Neuronal stem cell (in vitro differentiated cells): ENCODE results near the gene TSHR.
"Not testable (repeated sequence)": the region's sequence is repeated elsewhere in the genome, so short reads cannot be mapped to it uniquely, and the experiment has no call there.

Source experiments
- DNase-seq: peaks from one replicate; pipeline ENCODE4 v3.0.0-alpha.2; 2013; ENCODE audit warnings: low spot score
- H2AFZ ChIP-seq: one replicate; pipeline ENCODE4 v1.6.1; 2013; ENCODE audit warnings: mild to moderate bottlenecking, low read length, inconsistent platforms
- H2AK5ac ChIP-seq: 2 replicates; pipeline ENCODE4 v1.6.1; 2013; ENCODE audit warnings: low read depth, mild to moderate bottlenecking, inconsistent platforms, low read length, moderate library complexity, mixed read lengths
- H2BK120ac ChIP-seq: 2 replicates; pipeline ENCODE4 v1.6.1; 2013; ENCODE audit warnings: low read depth, mild to moderate bottlenecking, inconsistent platforms, low read length, moderate library complexity, mixed read lengths
- H2BK12ac ChIP-seq: one replicate; pipeline ENCODE4 v1.6.1; 2013; ENCODE audit warnings: low read length, inconsistent platforms
- H2BK15ac ChIP-seq: 2 replicates; pipeline ENCODE4 v1.6.1; 2013; ENCODE audit warnings: mild to moderate bottlenecking, low read length, inconsistent platforms, mixed read lengths
- H2BK5ac ChIP-seq: one replicate; pipeline ENCODE4 v1.6.1; 2013; ENCODE audit warnings: inconsistent platforms, mild to moderate bottlenecking, low read length, moderate library complexity
- H3K14ac ChIP-seq: one replicate; pipeline ENCODE4 v1.6.1; 2013; ENCODE audit warnings: low read length, inconsistent platforms
- H3K18ac ChIP-seq: 2 replicates; pipeline ENCODE4 v1.6.1; 2013; ENCODE audit warnings: low read length, inconsistent platforms
- H3K23ac ChIP-seq: 2 replicates; pipeline ENCODE4 v1.6.1; 2013; ENCODE audit warnings: low read depth, mild to moderate bottlenecking, mixed read lengths, low read length, inconsistent platforms; ENCODE audit not compliant: poor library complexity
- H3K27ac ChIP-seq: replicated peaks from 3 replicates; pipeline ENCODE4 v1.5.1; 2013; ENCODE audit warnings: low read length, inconsistent platforms
- H3K27me3 ChIP-seq, 3 experiments: 2 replicates each; pipeline ENCODE4 v1.6.1; 2013; ENCODE audit warnings: low read length in 3 of 3, mild to moderate bottlenecking in 2 of 3, inconsistent platforms in 1 of 3, low read depth in 1 of 3, mixed read lengths in 1 of 3, moderate library complexity in 1 of 3; ENCODE audit not compliant: control insufficient read depth in 3 of 3, insufficient read depth in 3 of 3
- H3K36me3 ChIP-seq, 2 donors: replicated peaks in 1 of 2; 2 replicates each; pipeline ENCODE4 v1.6.1; 2013; ENCODE audit warnings: low read length in 2 of 2; ENCODE audit not compliant: control insufficient read depth in 2 of 2, insufficient read depth in 2 of 2
- H3K4ac ChIP-seq: 2 replicates; pipeline ENCODE4 v1.6.1; 2013; ENCODE audit warnings: inconsistent platforms, mild to moderate bottlenecking, low read length, moderate library complexity
- H3K4me1 ChIP-seq, 2 donors: 1 replicate in 1 of 2; 2 replicates in 1 of 2; pipeline ENCODE4 v1.6.1; 2013; ENCODE audit warnings: low read length in 2 of 2, low read depth in 1 of 2; ENCODE audit not compliant: control insufficient read depth in 2 of 2, insufficient read depth in 1 of 2
- H3K4me2 ChIP-seq: one replicate; pipeline ENCODE4 v1.6.1; 2013; ENCODE audit warnings: mild to moderate bottlenecking, low read length, inconsistent platforms; ENCODE audit not compliant: insufficient read depth, poor library complexity, severe bottlenecking
- H3K4me3 ChIP-seq, 2 donors: 2 replicates each; pipeline ENCODE4 v1.5.1; 2013; ENCODE audit warnings: low read length in 2 of 2, mild to moderate bottlenecking in 2 of 2, inconsistent platforms in 1 of 2, moderate library complexity in 1 of 2
- H3K79me1 ChIP-seq: one replicate; pipeline ENCODE4 v1.6.1; 2013; ENCODE audit warnings: low read depth, mild to moderate bottlenecking, inconsistent platforms, low read length, moderate library complexity
- H3K9ac ChIP-seq: one replicate; pipeline ENCODE4 v1.6.1; 2013; ENCODE audit warnings: mild to moderate bottlenecking, low read depth, low read length, inconsistent platforms; ENCODE audit not compliant: poor library complexity
- H3K9me3 ChIP-seq, 2 donors: replicated peaks in 1 of 2; 2 replicates each; pipeline versions ENCODE3 to v1.6.1; 2013; ENCODE audit warnings: low read length in 2 of 2, mild to moderate bottlenecking in 2 of 2, inconsistent platforms in 1 of 2, low read depth in 1 of 2, mixed read lengths in 1 of 2, moderate library complexity in 1 of 2; ENCODE audit not compliant: control insufficient read depth in 2 of 2, insufficient read depth in 1 of 2
- H4K8ac ChIP-seq: one replicate; pipeline ENCODE4 v1.6.1; 2013; ENCODE audit warnings: low read depth, mild to moderate bottlenecking, inconsistent platforms, low read length, moderate library complexity
- H4K91ac ChIP-seq: one replicate; pipeline ENCODE4 v1.6.1; 2013; ENCODE audit warnings: low read length, low read depth, mild to moderate bottlenecking, inconsistent platforms; ENCODE audit not compliant: poor library complexity
- WGBS, 2 donors: extraction: QIAGEN DNeasy Blood & Tissue Kit; methylation state at CpG; one replicate each; pipeline ENCODE4 v1.1.7; 2013; ENCODE audit warnings: missing lambda C conversion rate in 2 of 2, mixed read lengths in 1 of 2; ENCODE audit not compliant: insufficient read length in 2 of 2, insufficient replicate concordance in 1 of 2; ENCODE audit errors: extremely low coverage in 2 of 2; 5-methylcytosine and 5-hydroxymethylcytosine counted together

TSHR gene

GRCh38 chr14:80951491-80951890, 3.9 kb upstream of the TSHR start:
- no peak overlapping the region for H3K9ac ChIP-seq
- H3K36me3 ChIP-seq: no peaks in the 10 kb centered on the region
- no peak overlapping the region for H4K8ac ChIP-seq
- no peak overlapping the region for H2BK120ac ChIP-seq
- H2BK12ac ChIP-seq: no peak overlapping the region
- no peak overlapping the region for H2BK5ac ChIP-seq
- H3K4me1 ChIP-seq: peaks cover 0 to 3% of the 10 kb centered on the region in 2 donors
- no peak overlapping the region for H2AFZ ChIP-seq
- H3K14ac ChIP-seq: no peak overlapping the region
- H4K91ac ChIP-seq: no peak overlapping the region
- H3K23ac ChIP-seq: no peak overlapping the region
- no peak overlapping the region for H3K27ac ChIP-seq
- no peaks in the 10 kb centered on the region for H3K9me3 ChIP-seq
- DNase-seq: no peak
- no CpG with 5 or more reads among the region's 4 CpGs for WGBS, 2 donors
- no peaks in the 10 kb centered on the region for H3K79me1 ChIP-seq
- no peak overlapping the region for H3K4me2 ChIP-seq
- no peak overlapping the region for H3K4ac ChIP-seq
- peaks cover 0 to 16% (median 11%) of the 10 kb centered on the region in 3 experiments for H3K27me3 ChIP-seq
- H3K18ac ChIP-seq: no peak overlapping the region
- H2AK5ac ChIP-seq: no peak overlapping the region
- H3K4me3 ChIP-seq: no peak overlapping the region
- H2BK15ac ChIP-seq: no peak overlapping the region

- H3K23ac ChIP-seq, H3K27ac ChIP-seq, H4K91ac ChIP-seq, H2AK5ac ChIP-seq, H2BK5ac ChIP-seq, H3K14ac ChIP-seq, H3K9me3 ChIP-seq, H3K4ac ChIP-seq, H2BK12ac ChIP-seq, DNase-seq, H3K9ac ChIP-seq, H3K4me2 ChIP-seq, H2BK120ac ChIP-seq, H3K4me1 ChIP-seq, H3K36me3 ChIP-seq, H2BK15ac ChIP-seq, H3K79me1 ChIP-seq, H3K18ac ChIP-seq, H3K4me3 ChIP-seq, H4K8ac ChIP-seq, H2AFZ ChIP-seq: not testable (repeated sequence)
- H3K27me3 ChIP-seq: peaks cover 0 to 27% (median 11%) of the 10 kb centered on the region in 3 experiments
- no CpG with 5 or more reads among the region's 18 CpGs for WGBS, 2 donors
Measured at GRCh38 chr14:80953211-80953610, 2.2 kb upstream of the TSHR start.

GRCh38 chr14:80954687-80955299, 628 bp upstream of the TSHR start:
- peak overlapping the region; percentile 98 for H3K4me2 ChIP-seq

GRCh38 chr14:80956102-80956501, 681 bp downstream of the TSHR start:
- Histone ChIP-seq H4K91ac (no peak overlapping the region), H3K27ac (no peak overlapping the region), H3K36me3 (no peaks in the 10 kb centered on the region), H2BK15ac (no peak overlapping the region), H2BK120ac (no peak overlapping the region), H2AFZ (no peak overlapping the region), H2BK5ac (no peak overlapping the region), H3K9me3 (no peaks in the 10 kb centered on the region), H3K18ac (no peak overlapping the region), H3K23ac (no peak overlapping the region), H4K8ac (no peak overlapping the region), H3K14ac (no peak overlapping the region), H3K4me1 (peaks cover 0 to 3% of the 10 kb centered on the region in 2 donors), H3K9ac (no peak overlapping the region), H3K4me3 (no peak overlapping the region), H2AK5ac (no peak overlapping the region), H3K4ac (no peak overlapping the region), H2BK12ac (no peak overlapping the region), H3K4me2 (no peak overlapping the region), H3K79me1 (no peaks in the 10 kb centered on the region), H3K27me3 (peaks cover 0 to 41% (median 11%) of the 10 kb centered on the region in 3 experiments)
- WGBS, 2 donors: no CpG with 5 or more reads among the region's 2 CpGs
- no peak for DNase-seq

More at GRCh38 chr14:80954687-80955299, 628 bp upstream of the TSHR start:
- H2BK5ac ChIP-seq: no peak overlapping the region
- peak overlapping the region; percentile 99 for H2AFZ ChIP-seq
- H3K27ac ChIP-seq: no peak overlapping the region
- H3K27me3 ChIP-seq: peaks cover 0 to 41% (median 11%) of the 10 kb centered on the region in 3 experiments
- peak overlapping the region; percentile 48 to 81 for H3K4me3 ChIP-seq
- no peaks in the 10 kb centered on the region for H3K9me3 ChIP-seq
- H2AK5ac ChIP-seq: no peak overlapping the region
- no peaks in the 10 kb centered on the region for H3K79me1 ChIP-seq
- WGBS, 2 donors: no CpG with 5 or more reads among the region's 29 CpGs
- H3K4me1 ChIP-seq: peaks cover 0 to 3% of the 10 kb centered on the region in 2 donors
- no peak overlapping the region for H3K14ac ChIP-seq
- H3K18ac ChIP-seq: peak overlapping the region; percentile 49
- DNase-seq: peak; percentile 72
- no peak overlapping the region for H3K4ac ChIP-seq
- H3K23ac ChIP-seq: no peak overlapping the region
- no peak overlapping the region for H2BK12ac ChIP-seq
- H4K91ac ChIP-seq: no peak overlapping the region
- H3K36me3 ChIP-seq: no peaks in the 10 kb centered on the region
- H3K9ac ChIP-seq: peak overlapping the region; percentile 53
- no peak overlapping the region for H2BK120ac ChIP-seq
- no peak overlapping the region for H4K8ac ChIP-seq
- no peak overlapping the region for H2BK15ac ChIP-seq
